CD4-positive, alpha-beta memory T cell (primary cell): Measurements from ENCODE around the gene ZNF768. TPM values are rescaled to one million over a fixed set of nuclear protein-coding genes. Genes with fewer than 3 reads are reported as not detected.
"Not testable (repeated sequence)": the region's sequence is repeated elsewhere in the genome, so short reads cannot be mapped to it uniquely, and the experiment has no call there.

Source experiments
- CTCF ChIA-PET: fragments of 350-600 bp; sonication (Branson Sonifier 250); formaldehyde crosslinking; loops from one replicate; lab custom pipeline; 2021; ENCODE audit warnings: inconsistent platforms; ENCODE audit not compliant: partially characterized antibody; lab: Charles Lee
- POLR2A ChIA-PET: fragments of 350-600 bp; sonication (Branson Sonifier 250); formaldehyde crosslinking; loops from one replicate; lab custom pipeline; 2021; ENCODE audit not compliant: partially characterized antibody; lab: Charles Lee
- DNase-seq, 5 donors: peaks; one replicate each; pipeline versions ENCODE4 v3.0.0 to v3.0.0-alpha.2; 2020 to 2022; ENCODE audit warnings: mixed read lengths in 1 of 5
- H3K27ac ChIP-seq: one replicate; pipeline ENCODE4 v1.7.0; 2013; ENCODE audit warnings: low read depth, low read length
- H3K27me3 ChIP-seq: 2 replicates; pipeline ENCODE4 v1.7.0; 2013; ENCODE audit warnings: mild to moderate bottlenecking, low read length, moderate library complexity; ENCODE audit not compliant: insufficient read depth
- H3K36me3 ChIP-seq: 2 replicates; pipeline ENCODE4 v1.7.0; 2013; ENCODE audit warnings: mild to moderate bottlenecking, low read length, moderate library complexity; ENCODE audit not compliant: insufficient read depth
- H3K4me1 ChIP-seq: 2 replicates; pipeline ENCODE4 v1.7.0; 2013; ENCODE audit warnings: mild to moderate bottlenecking, low read length, moderate library complexity; ENCODE audit not compliant: insufficient read depth
- H3K4me3 ChIP-seq, 2 donors: one replicate each; pipeline ENCODE4 v1.7.0; 2013; ENCODE audit warnings: low read length in 2 of 2, mild to moderate bottlenecking in 1 of 2
- H3K9me3 ChIP-seq, 2 donors: one replicate each; pipeline ENCODE4 v1.7.0; 2013; ENCODE audit warnings: low read length in 2 of 2, control low read depth in 1 of 2; ENCODE audit not compliant: control insufficient read depth in 1 of 2
- H3K27ac Mint-ChIP-seq, 7 donors: one replicate each; pipeline ENCODE4 v1.8.0; 2020 to 2021; ENCODE audit warnings: mixed read lengths in 7 of 7, mild to moderate bottlenecking in 6 of 7, inconsistent platforms in 3 of 7, moderate library complexity in 3 of 7
- H3K27me3 Mint-ChIP-seq, 2 donors: one replicate each; pipeline ENCODE4 v1.8.0; 2020 to 2021; ENCODE audit warnings: mixed read lengths in 2 of 2
- H3K36me3 Mint-ChIP-seq, 2 donors: one replicate each; pipeline ENCODE4 v1.8.0; 2020 to 2021; ENCODE audit warnings: mixed read lengths in 2 of 2, inconsistent platforms in 1 of 2, mild to moderate bottlenecking in 1 of 2
- H3K4me1 Mint-ChIP-seq, 4 donors: one replicate each; pipeline ENCODE4 v1.8.0; 2020 to 2021; ENCODE audit warnings: mixed read lengths in 4 of 4, mild to moderate bottlenecking in 1 of 4
- H3K4me3 Mint-ChIP-seq, 8 donors: one replicate each; pipeline ENCODE4 v1.8.0; 2020 to 2021; ENCODE audit warnings: mixed read lengths in 8 of 8, mild to moderate bottlenecking in 7 of 8, moderate library complexity in 6 of 8, inconsistent platforms in 3 of 8
- H3K9me3 Mint-ChIP-seq, 8 donors: one replicate each; pipeline ENCODE4 v1.8.0; 2020 to 2021; ENCODE audit warnings: mixed read lengths in 8 of 8, mild to moderate bottlenecking in 5 of 8, inconsistent platforms in 3 of 8, moderate library complexity in 1 of 8
- intact Hi-C: fragments of 100-400 bp; cut with micrococcal nuclease; formaldehyde crosslinking; loops from one replicate; pipeline ENCODE4 v1.15.1; 2023
- microRNA-seq: library from miRNA; unstranded; fragments of <30 nt; microRNA quantifications from one replicate; pipeline ENCODE4 v1.2.0, GENCODE V29; 2021; ENCODE audit warnings: borderline replicate concordance, borderline number of aligned reads, borderline microRNAs expressed, mixed read lengths
- polyA plus RNA-seq, 2 donors: library from polyadenylated mRNA; unstranded; fragments of 300-500 nt; fragmentation: Illumina TruSeq; gene quantifications; one replicate each; pipeline ENCODE4 v1.2.3, GENCODE V29; 2021
- total RNA-seq, 2 experiments: library from RNA; stranded (reverse); gene quantifications; one replicate each; pipeline ENCODE4 v1.2.3, GENCODE V29; 2021

The ZNF768 gene
- total and polyA plus RNA-seq, 4 experiments from 2014 or later: 0.69 to 6.1 (median 3.8) TPM

GRCh38 chr16:30477773-30478172, 48.6 kb downstream of the ZNF768 start:
- not testable (repeated sequence) for H3K9me3 ChIP-seq, H3K27me3 ChIP-seq, H3K9me3 Mint-ChIP-seq, DNase-seq, H3K27me3 Mint-ChIP-seq, H3K4me3 ChIP-seq
- ChIA-PET CTCF (interaction anchor here (0.7 to 7.1 kb wide), 4 partner anchors 20 to 120 kb away, joined by 3 to 143 read pairs (median 5); partner anchors contain the start of gene SEPHS2), POLR2A (interaction anchor here (1.2 to 41.1 kb wide), 6 partner anchors 17 to 80 kb away, joined by 3 to 1162 read pairs (median 20); partner anchors contain the start of genes DCTPP1, SEPHS2 and ZNF764)
- H3K4me1 ChIP-seq: peaks cover 76% of the 10 kb centered on the region
- Mint-ChIP-seq H3K36me3 (peaks cover 51 to 74% of the 10 kb centered on the region in 2 donors), H3K27ac (peak overlapping the region; percentile 79 to 95 (median 91)), H3K4me3 (peak overlapping the region in 5 of 8 donors; percentile 15 to 66 (median 38)), H3K4me1 (peaks cover 38 to 77% (median 55%) of the 10 kb centered on the region in 4 donors)
- intact Hi-C loops: loop anchor here (10.0 kb wide), 1 partner anchor 47 kb away; the partner anchor contains the start of gene ZNF768
- peaks cover 46% of the 10 kb centered on the region for H3K36me3 ChIP-seq
- peak overlapping the region; percentile 3 for H3K27ac ChIP-seq

- Mint-ChIP-seq H3K36me3 (peaks cover 45 to 74% of the 10 kb centered on the region in 2 donors), H3K4me3 (peak overlapping the region in 3 of 8 donors; percentile 6 to 32 (median 20)), H3K4me1 (peaks cover 37 to 78% (median 55%) of the 10 kb centered on the region in 4 donors), H3K27me3 (no peaks in the 10 kb centered on the region), H3K27ac (peak overlapping the region; percentile 79 to 95 (median 91)), H3K9me3 (no peaks in the 10 kb centered on the region)
- Histone ChIP-seq H3K4me1 (peaks cover 74% of the 10 kb centered on the region), H3K9me3 (no peaks in the 10 kb centered on the region), H3K27me3 (no peaks in the 10 kb centered on the region), H3K36me3 (peaks cover 38% of the 10 kb centered on the region), H3K27ac (peak overlapping the region; percentile 11), H3K4me3 (no peak overlapping the region)
- POLR2A ChIA-PET: interaction anchor here (1.0 to 41.1 kb wide), 8 partner anchors 17 to 81 kb away, joined by 3 to 1162 read pairs (median 17); partner anchors contain the start of genes DCTPP1, SEPHS2 and ZNF764
- CTCF ChIA-PET: interaction anchor here (0.7 to 7.1 kb wide), 6 partner anchors 19 to 121 kb away, joined by 3 to 143 read pairs (median 4); partner anchors contain the start of genes DCTPP1, SEPHS2 and ZNF747
- intact Hi-C loops: loop anchor here (10.0 kb wide), 1 partner anchor 48 kb away; the partner anchor contains the start of gene ZNF768
- DNase-seq: no peak
Observed at GRCh38 chr16:30476991-30477390, 49.4 kb downstream of the ZNF768 start.

GRCh38 chr16:30474684-30475083, 51.7 kb downstream of the ZNF768 start:
- Mint-ChIP-seq H3K36me3 (peaks cover 32 to 57% of the 10 kb centered on the region in 2 donors), H3K4me1 (peaks cover 39 to 77% (median 55%) of the 10 kb centered on the region in 4 donors)
- intact Hi-C loops: loop anchor here (10.0 kb wide), 1 partner anchor 50 kb away; the partner anchor contains the start of gene ZNF768

GRCh38 chr16:30474074-30474452, 52.3 kb downstream of the ZNF768 start:
- Histone ChIP-seq H3K4me3 (peak overlapping the region; percentile 77 to 96), H3K27me3 (no peaks in the 10 kb centered on the region), H3K4me1 (peaks cover 80% of the 10 kb centered on the region), H3K27ac (peak overlapping the region; percentile 89), H3K9me3 (no peaks in the 10 kb centered on the region), H3K36me3 (peaks cover 12% of the 10 kb centered on the region)
- Mint-ChIP-seq H3K4me1 (peaks cover 40 to 81% (median 55%) of the 10 kb centered on the region in 4 donors), H3K4me3 (peak overlapping the region; percentile 98 to 99 (median 98)), H3K36me3 (peaks cover 32 to 53% of the 10 kb centered on the region in 2 donors), H3K27me3 (no peaks in the 10 kb centered on the region), H3K9me3 (no peaks in the 10 kb centered on the region), H3K27ac (peak overlapping the region in 6 of 7 donors; percentile 93 to 97 (median 96))
- no peak for DNase-seq
- ChIA-PET CTCF (interaction anchor here (0.8 to 7.1 kb wide), 9 partner anchors 9 to 141 kb away, joined by 3 to 143 read pairs (median 4); partner anchors contain the start of genes DCTPP1 and SEPHS2), POLR2A (interaction anchor here (0.8 to 41.1 kb wide), 18 partner anchors 8 to 176 kb away, joined by 3 to 1162 read pairs (median 10); partner anchors contain the start of genes DCTPP1, PRR14, SEPHS2 and ZNF688)
- intact Hi-C loops: loop anchor here (10.0 kb wide), 1 partner anchor 51 kb away; the partner anchor contains the start of gene ZNF768

More at GRCh38 chr16:30474684-30475083, 51.7 kb downstream of the ZNF768 start:
- no peaks in the 10 kb centered on the region for H3K27me3 Mint-ChIP-seq
- Histone ChIP-seq H3K27me3 (no peaks in the 10 kb centered on the region), H3K36me3 (peaks cover 18% of the 10 kb centered on the region), H3K27ac (peak overlapping the region; percentile 89), H3K4me3 (peak overlapping the region; percentile 77 to 96), H3K9me3 (no peaks in the 10 kb centered on the region), H3K4me1 (peaks cover 80% of the 10 kb centered on the region)
- H3K9me3 Mint-ChIP-seq: no peaks in the 10 kb centered on the region
- H3K4me3 Mint-ChIP-seq: peak overlapping the region; percentile 89 to 99 (median 98)
- ChIA-PET POLR2A (interaction anchor here (1.1 to 41.1 kb wide), 12 partner anchors 7 to 175 kb away, joined by 3 to 1162 read pairs (median 18); partner anchors contain the start of genes DCTPP1, PRR14, SEPHS2 and ZNF688), CTCF (interaction anchor here (1.3 to 7.1 kb wide), 7 partner anchors 8 to 61 kb away, joined by 3 to 143 read pairs (median 9); partner anchors contain the start of genes DCTPP1 and SEPHS2)
- no peak for DNase-seq
- H3K27ac Mint-ChIP-seq: peak overlapping the region; percentile 42 to 94 (median 89)

Small RNA genes within 50 kb of the gene (microRNA-seq; reads per million reads assigned to microRNA genes)
- gene MIR4518: 6.2 reads per million, percentile 29 among the genes with 10 or more reads in this experiment

Other genes starting within 250 kb of the ZNF768 start
- 10 to 100 TPM; 72.9 to 79.4 TPM for gene CD2BP2, start 171.3 kb downstream of the ZNF768 start, total RNA-seq
- 10 to 100 TPM; 23.7 to 24.4 TPM for gene CD2BP2, start 171.3 kb downstream of the ZNF768 start, polyA plus RNA-seq
- 10 to 100 TPM; 47.0 to 55.3 TPM for gene TBC1D10B, start 156.1 kb downstream of the ZNF768 start, total RNA-seq
- 10 to 100 TPM in 1 of 2 donors, 1 to 10 TPM in 1; 8.5 to 16.1 TPM for gene TBC1D10B, start 156.1 kb downstream of the ZNF768 start, polyA plus RNA-seq
- 1 to 10 TPM in 1 of 2 experiments, not detected in 1; 1.3 TPM for gene MYL11, start 151.8 kb downstream of the ZNF768 start, total RNA-seq
- 1 to 10 TPM in 1 of 2 donors, not detected in 1; 1.1 TPM for gene MYL11, start 151.8 kb downstream of the ZNF768 start, polyA plus RNA-seq
- gene SEPTIN1, start 144.0 kb downstream of the ZNF768 start, total RNA-seq: 100 to 1,000 TPM; 198 to 206 TPM
- gene SEPTIN1, start 144.0 kb downstream of the ZNF768 start, polyA plus RNA-seq: 100 to 1,000 TPM; 210 to 212 TPM
- 10 to 100 TPM; 15.8 to 16.7 TPM for gene ZNF48, start 131.1 kb downstream of the ZNF768 start, total RNA-seq
- gene ZNF48, start 131.1 kb downstream of the ZNF768 start, polyA plus RNA-seq: 10 to 100 TPM in 1 of 2 donors, 1 to 10 TPM in 1; 5.5 to 10.7 TPM
- gene ZNF771, start 119.0 kb downstream of the ZNF768 start, total RNA-seq: 1 to 10 TPM; 6.0 to 6.5 TPM
- 1 to 10 TPM; 1.4 to 5.0 TPM for gene ZNF771, start 119.0 kb downstream of the ZNF768 start, polyA plus RNA-seq
- gene DCTPP1, start 96.5 kb downstream of the ZNF768 start, total RNA-seq: 10 to 100 TPM; 15.0 to 18.0 TPM
- gene DCTPP1, start 96.5 kb downstream of the ZNF768 start, polyA plus RNA-seq: 100 to 1,000 TPM in 1 of 2 donors, 10 to 100 TPM in 1; 87.0 to 115 TPM
- 10 to 100 TPM; 42.0 to 44.4 TPM for gene SEPHS2, start 80.7 kb downstream of the ZNF768 start, total RNA-seq
- 10 to 100 TPM; 56.4 to 65.9 TPM for gene SEPHS2, start 80.7 kb downstream of the ZNF768 start, polyA plus RNA-seq
- 100 to 1,000 TPM; 648 to 657 TPM for gene ITGAL, start 53.8 kb downstream of the ZNF768 start, total RNA-seq
- 100 to 1,000 TPM; 110 to 159 TPM for gene ITGAL, start 53.8 kb downstream of the ZNF768 start, polyA plus RNA-seq
- gene ZNF747, start 8.3 kb upstream of the ZNF768 start, total RNA-seq: 10 to 100 TPM; 15.7 to 17.8 TPM
- 1 to 10 TPM; 7.8 to 8.8 TPM for gene ZNF747, start 8.3 kb upstream of the ZNF768 start, polyA plus RNA-seq
- 10 to 100 TPM; 28.9 to 29.3 TPM for gene ZNF764, start 31.8 kb upstream of the ZNF768 start, total RNA-seq
- 1 to 10 TPM; 4.2 to 8.8 TPM for gene ZNF764, start 31.8 kb upstream of the ZNF768 start, polyA plus RNA-seq
- 10 to 100 TPM; 21.4 to 22.7 TPM for gene ZNF688, start 45.1 kb upstream of the ZNF768 start, total RNA-seq
- 10 to 100 TPM; 31.7 to 33.8 TPM for gene ZNF688, start 45.1 kb upstream of the ZNF768 start, polyA plus RNA-seq
- gene ZNF785, start 59.1 kb upstream of the ZNF768 start, total RNA-seq: 10 to 100 TPM; 33.4 to 34.2 TPM
- gene ZNF785, start 59.1 kb upstream of the ZNF768 start, polyA plus RNA-seq: 1 to 10 TPM; 1.7 to 3.4 TPM
- 10 to 100 TPM; 13.1 to 14.5 TPM for gene ZNF689, start 83.8 kb upstream of the ZNF768 start, total RNA-seq
- 10 to 100 TPM; 11.9 to 13.5 TPM for gene ZNF689, start 83.8 kb upstream of the ZNF768 start, polyA plus RNA-seq
- gene PRR14, start 124.4 kb upstream of the ZNF768 start, total RNA-seq: 100 to 1,000 TPM in 1 of 2 experiments, 10 to 100 TPM in 1; 92.0 to 100 TPM
- 10 to 100 TPM in 1 of 2 donors, 1 to 10 TPM in 1; 8.7 to 25.9 TPM for gene PRR14, start 124.4 kb upstream of the ZNF768 start, polyA plus RNA-seq
- gene FBRS, start 131.9 kb upstream of the ZNF768 start, total RNA-seq: 100 to 1,000 TPM; 164 to 172 TPM
- 1 to 10 TPM in 1 of 2 donors, under 1 TPM in 1; 0.70 to 7.9 TPM for gene FBRS, start 131.9 kb upstream of the ZNF768 start, polyA plus RNA-seq
- gene SRCAP, start 172.6 kb upstream of the ZNF768 start, total RNA-seq: 100 to 1,000 TPM; 101 to 115 TPM
- gene SRCAP, start 172.6 kb upstream of the ZNF768 start, polyA plus RNA-seq: 10 to 100 TPM in 1 of 2 donors, 1 to 10 TPM in 1; 1.2 to 35.4 TPM
- gene PHKG2, start 221.9 kb upstream of the ZNF768 start, total RNA-seq: 10 to 100 TPM; 54.1 to 54.9 TPM
- gene PHKG2, start 221.9 kb upstream of the ZNF768 start, polyA plus RNA-seq: 10 to 100 TPM; 42.0 to 63.5 TPM
- 1 to 10 TPM; 2.6 to 3.4 TPM for gene CFAP119, start 235.5 kb upstream of the ZNF768 start, total RNA-seq
- under 1 TPM; 0.22 to 0.42 TPM for gene CFAP119, start 235.5 kb upstream of the ZNF768 start, polyA plus RNA-seq
- gene RNF40, start 235.8 kb upstream of the ZNF768 start, total RNA-seq: 100 to 1,000 TPM; 101 to 109 TPM
- gene RNF40, start 235.8 kb upstream of the ZNF768 start, polyA plus RNA-seq: 10 to 100 TPM; 16.6 to 52.4 TPM